NCI-H146 treated with DMSO at 0.1 percent for 48 hours (cell line): Measurements from ENCODE around the gene YES1.
"Not testable (repeated sequence)": the region's sequence is repeated elsewhere in the genome, so short reads cannot be mapped to it uniquely, and the experiment has no call there.

Experiments
- DNase-seq: peaks from one replicate; lab custom pipeline; 2025; ENCODE audit not compliant: unreplicated experiment; lab: John Stamatoyannopoulos, UW

YES1 gene

DNA sequence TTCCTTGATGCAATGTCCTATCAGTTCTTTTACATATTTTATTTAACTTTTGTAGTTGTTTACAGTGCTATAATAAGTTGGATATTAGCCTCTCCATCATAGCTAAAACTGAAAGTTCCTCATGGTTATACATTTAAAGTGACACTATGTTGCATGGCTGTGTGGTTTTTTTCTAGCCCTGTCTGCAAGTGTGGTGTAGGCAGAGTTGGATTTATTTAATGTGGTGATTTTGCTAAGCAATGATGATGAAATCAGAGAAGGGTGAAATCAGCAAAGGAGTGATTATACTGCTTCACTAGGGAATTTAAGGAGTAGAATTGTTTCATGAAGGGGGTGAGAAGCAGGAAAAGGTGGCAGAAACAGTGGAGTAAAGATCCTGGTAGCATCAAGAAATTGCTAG lies 81.3 kb downstream of the YES1 start:
- DNase-seq: no peak

DNA sequence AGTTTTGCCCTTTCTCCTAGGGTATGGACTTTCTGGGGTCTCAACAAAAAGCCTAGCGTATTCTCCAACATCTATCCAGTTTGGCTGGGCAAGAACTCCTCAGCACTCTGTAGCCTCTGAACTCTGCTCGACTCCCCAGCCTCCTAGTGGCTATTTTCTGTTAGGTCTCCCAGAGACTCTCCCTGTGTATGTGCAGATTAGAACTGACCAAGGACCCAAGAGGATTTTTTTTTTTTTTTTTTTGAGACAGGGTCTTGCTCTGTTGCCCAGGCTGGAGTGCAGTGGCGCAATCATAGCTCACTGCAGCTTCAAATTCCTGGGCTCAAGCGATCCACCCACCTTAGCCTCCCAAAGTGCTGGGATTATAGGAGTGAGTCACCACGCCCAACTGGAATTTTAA lies 81.9 kb downstream of the YES1 start:
- not testable (repeated sequence) for DNase-seq

DNA sequence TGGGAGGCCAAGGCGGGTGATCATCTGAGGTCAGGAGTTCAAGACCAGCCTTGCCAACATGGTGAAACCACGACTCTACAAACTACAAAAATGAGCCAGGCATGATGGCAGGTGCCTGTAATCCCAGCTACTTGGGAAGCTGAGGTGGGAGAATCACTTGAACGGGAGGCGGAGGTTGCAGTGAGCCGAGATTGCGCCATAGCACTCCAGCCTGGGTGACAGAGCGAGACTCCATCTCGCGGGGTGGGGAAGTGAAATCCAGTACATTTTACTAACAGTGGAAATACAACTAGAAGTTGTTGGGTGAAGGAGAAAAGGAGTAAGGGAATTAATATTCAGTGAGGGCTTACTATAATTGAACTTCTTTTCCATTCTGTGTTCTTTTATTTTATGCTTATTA lies 86.4 kb downstream of the YES1 start:
- no peak for DNase-seq

DNA sequence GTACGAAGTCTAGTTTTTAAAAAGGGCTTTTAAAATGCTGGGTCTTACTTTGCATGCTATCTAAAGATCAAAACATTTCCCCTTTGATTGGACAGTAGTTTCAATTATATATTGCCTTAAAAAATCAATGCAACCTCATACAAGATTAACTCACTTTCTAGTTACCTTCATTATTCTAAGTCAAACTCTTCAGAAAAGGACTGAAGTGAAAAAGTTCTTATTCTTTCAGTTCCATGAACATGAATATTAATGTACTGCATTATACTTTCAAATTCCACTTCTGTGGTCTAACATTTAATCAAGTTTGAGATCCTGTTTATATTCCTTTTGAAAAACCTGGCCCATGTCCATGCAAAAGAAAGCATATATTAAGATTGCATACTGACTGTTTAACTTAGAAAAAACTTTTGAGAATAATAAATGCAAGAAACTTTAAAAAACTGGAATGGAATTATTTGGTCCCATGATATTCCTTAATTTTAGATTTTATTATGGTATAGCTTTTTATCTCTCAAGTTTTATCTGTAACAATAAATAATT lies 88.4 kb downstream of the YES1 start:
- DNase-seq: no peak

- DNase-seq: no peak
These were observed 95.0 kb downstream of the YES1 start for GRCh38 chr18:717003-717402.

DNA sequence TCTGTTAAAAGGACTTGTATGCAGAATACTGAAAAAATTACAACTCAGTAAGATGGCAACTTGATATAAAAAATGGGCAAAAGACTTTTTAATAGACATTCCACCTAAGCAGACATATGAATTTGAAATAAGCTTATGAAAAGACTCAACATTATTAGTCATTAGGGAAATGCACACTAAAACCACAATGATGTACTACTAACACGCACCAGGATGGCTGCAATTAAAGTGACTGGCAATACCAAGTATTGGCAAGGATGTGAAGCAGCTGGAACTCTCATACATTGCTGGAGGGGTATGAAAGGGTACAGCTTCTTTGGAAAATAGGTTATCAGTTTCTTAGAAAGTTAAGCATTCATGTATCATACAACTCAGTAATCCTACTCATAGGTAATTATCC lies 96.4 kb downstream of the YES1 start:
- no peak for DNase-seq

DNA sequence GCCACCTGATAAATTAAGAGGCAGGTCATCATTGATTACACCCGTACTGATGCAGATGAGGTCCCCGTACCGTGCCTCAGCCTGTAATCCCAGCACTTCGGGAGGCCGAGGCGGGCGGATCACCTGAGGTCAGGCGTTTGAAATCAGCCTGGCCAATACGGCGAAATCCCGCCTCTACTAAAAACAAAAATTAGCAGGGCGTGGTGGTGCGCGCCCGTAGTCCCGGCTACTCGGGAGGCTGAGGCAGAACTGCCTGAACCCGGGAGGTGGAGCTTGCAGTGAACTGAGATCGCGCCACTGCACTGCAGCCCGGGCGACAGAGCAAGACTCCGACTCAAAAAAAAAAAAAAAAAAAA lies 98.9 kb downstream of the YES1 start:
- peak; percentile 73 for DNase-seq

- DNase-seq: peak; percentile 87
These were observed 99.5 kb downstream of the YES1 start, which contains the start of gene ENOSF1 for GRCh38 chr18:712401-713134. Gene ENOSF1 (minus strand): TSS chr18:712630. CDS start chr18:712587, 43 bp downstream.

- DNase-seq: peak; percentile 26
These were observed 100.2 kb downstream of the YES1 start for GRCh38 chr18:711657-712400.

GRCh38 chr18:711310-711656 lies 100.8 kb downstream of the YES1 start:
- DNase-seq: no peak

GRCh38 chr18:710418-711300 lies 101.4 kb downstream of the YES1 start:
- no peak for DNase-seq

DNA sequence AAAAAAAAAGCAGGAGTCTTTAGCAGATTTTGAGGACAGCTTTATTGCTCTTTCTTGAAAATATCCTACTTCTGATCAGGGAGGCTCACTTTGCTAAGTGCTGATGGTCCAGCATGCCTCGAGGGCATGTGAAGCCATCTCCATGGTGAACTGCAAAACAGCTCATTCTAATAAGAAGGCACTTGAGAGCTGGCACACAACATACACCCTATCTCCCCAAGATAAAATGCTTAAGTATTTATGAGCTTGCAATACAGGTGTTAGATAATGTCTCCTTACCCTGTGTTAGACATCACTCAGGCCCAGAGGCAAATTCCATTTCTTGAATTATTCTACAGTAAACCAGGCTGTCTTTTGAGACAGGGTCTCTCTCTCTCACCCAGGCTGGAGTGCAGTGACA lies 102.3 kb downstream of the YES1 start:
- DNase-seq: no peak

DNA sequence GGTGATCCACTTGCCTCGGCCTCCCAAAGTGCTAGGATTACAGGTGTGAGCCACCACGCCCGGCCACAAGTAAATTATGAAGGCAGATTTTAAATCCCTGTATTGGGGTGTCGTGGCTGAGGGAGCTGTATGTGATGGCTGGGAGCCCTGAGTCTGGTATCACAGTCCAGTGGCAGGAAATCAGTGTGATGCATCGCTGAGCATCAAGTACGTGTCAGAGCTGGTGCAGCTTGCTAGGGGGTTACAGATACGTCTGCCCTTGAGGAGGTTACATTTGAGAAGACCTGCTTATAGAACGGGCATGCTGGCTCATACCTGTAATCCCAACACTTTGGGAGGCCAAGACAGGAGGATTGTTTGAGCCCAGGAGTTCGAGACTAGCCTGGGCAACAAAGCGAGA lies 103.9 kb downstream of the YES1 start:
- DNase-seq: no peak

DNA sequence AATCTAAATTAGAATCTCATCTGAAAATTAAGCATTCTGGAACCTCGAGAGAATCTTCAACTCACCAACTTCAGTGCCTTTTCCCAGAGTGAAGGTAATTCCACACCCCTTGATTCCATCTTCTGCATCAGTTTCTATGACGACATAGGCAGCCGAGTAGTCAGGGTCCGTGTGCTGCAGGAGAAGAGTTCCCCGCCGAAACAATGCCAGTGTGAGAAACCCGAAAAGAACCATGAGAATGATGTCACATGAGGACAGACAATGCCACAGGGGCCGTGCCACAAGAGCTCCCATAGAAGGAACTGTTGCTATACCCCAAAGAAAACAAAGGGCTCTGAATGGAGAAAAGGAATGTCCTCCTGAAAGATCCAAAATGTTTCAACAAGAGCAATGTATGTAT lies 105.6 kb downstream of the YES1 start:
- DNase-seq: no peak

DNA sequence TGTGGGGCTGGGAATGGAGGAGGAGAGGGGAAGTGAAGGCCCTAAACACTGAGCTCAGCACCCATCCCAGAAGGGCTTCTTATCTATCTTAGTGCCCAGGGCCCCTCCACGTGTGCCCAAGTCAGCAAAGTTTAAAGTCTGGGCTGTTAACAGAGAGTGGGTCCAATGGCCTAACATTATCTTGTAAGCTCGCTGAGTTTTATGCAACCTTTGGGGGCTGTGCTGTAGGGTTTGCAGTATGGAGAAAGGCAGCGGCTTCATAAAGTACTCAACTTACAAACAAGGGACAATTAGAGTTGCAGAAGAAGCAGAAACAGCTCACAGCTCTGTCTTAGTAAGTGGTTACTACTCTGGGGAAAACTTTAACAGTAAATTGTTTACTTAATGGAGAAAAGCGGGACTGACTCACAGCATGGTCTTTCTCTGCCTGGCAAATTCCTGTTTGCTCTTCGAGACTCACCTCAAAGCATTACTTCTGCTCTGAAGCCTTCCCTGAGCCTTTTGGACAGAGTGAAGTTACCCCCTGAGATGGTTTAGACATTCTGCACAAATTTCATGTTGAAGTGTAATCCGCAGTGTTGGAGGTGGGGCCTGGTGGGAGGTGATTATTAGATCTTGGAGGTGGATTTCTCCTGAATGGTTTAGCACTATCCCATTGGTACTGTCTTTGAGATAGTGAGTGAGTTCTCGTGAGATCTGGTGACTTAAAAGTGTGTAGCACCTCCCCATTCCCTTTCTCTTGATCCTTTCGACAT lies 108.7 kb downstream of the YES1 start:
- DNase-seq: no peak

GRCh38 chr18:697800-698199 lies 114.2 kb downstream of the YES1 start:
- no peak for DNase-seq

DNA sequence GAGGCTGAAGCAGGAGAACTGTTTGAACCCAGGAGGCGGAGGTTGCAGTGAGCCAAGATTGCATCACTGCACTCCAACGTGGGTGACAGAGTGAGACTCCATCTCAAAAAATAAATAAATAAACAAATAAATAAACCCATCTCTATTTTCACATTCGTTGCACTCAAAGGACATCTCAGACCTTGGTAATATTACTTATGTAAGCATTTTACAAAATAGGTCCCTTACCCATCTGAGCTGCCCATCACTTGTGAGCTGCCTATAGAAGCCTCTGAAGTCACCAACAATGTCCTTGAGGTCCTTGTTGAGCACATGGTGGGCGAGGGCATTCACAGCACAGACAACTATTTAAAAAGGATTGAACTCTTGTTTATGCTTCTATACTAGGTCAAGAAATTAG lies 115.0 kb downstream of the YES1 start:
- DNase-seq: no peak

- DNase-seq: no peak
These were observed 118.4 kb downstream of the YES1 start for GRCh38 chr18:693466-694187.

DNA sequence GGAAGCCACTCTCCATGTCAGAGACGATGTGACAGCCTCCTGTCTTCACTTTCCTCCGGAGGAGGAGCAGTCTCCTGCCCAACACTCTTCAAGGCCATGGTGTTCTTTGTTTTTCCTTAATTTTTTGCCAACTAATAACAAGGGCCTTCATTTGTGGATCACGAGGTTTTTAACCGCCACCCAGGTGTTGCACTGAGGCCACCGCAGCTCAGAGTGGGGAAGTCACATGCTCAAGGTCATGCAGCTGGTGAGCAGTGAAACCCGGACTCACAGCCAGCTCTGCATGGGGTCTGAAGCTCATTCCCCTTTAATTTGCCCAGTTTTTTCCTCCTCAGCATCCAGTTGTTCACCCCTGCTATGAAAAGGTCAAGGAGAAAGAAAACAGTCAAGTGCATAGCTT lies 119.2 kb downstream of the YES1 start:
- DNase-seq: no peak

DNA sequence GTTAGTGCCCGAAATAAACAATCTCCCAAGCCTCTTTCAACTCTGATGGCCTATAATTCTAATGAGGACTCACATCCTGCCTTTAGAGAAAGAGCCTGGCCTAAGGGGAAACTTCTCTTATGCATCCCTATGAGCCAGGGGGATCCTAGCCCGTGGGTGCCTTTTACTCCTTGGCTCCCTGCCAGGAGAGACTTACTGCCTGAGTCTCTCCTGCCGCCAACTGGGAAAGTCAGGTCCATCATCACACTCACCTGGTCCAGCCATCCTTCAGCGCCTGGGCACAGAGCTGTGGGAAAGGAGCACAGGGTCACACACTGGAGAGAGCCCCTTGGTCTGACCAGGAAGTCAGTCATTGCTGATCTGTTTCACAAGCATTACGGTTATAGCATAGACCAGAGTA lies 123.7 kb downstream of the YES1 start:
- DNase-seq: no peak
